NCI-H128 (cell line): Measurements from ENCODE around the gene CLIP3.
A peak's percentile ranks its signal among the peaks of the same experiment; 100 is the strongest.
"Not testable (repeated sequence)": the region's sequence is repeated elsewhere in the genome, so short reads cannot be mapped to it uniquely, and the experiment has no call there.

Experiments
- DNase-seq: peaks from one replicate; lab custom pipeline; 2025; ENCODE audit not compliant: unreplicated experiment; lab: John Stamatoyannopoulos, UW

CLIP3 gene

GRCh38 chr19:36032251-36033104 is at the start of gene CLIP3:
TSS of gene CLIP3 (minus strand) at chr19:36032873. CDS start at chr19:36032357, 516 bp downstream.
- peak; percentile 79 for DNase-seq

DNA sequence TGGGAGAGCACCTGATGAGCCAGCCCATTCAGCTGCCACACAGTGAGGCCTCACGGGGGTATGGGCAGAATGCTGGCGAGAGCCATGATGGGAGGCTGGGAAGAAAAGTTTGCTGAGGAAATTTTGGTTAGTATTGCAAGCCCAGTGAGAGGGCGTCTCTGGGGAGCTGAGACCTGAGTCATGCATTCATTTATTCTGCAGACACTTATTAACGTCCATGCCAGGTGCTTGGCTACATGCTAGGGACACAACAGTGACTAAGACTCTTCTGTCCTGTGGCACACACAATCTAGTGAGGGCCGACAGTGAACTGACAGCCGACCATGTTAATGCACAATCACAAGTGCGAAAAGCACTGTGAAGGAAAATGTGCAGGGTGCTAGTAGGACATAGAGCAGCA is 49.2 kb upstream of the CLIP3 start:
- DNase-seq, result no peak

GRCh38 chr19:36081385-36081784 is 48.7 kb upstream of the CLIP3 start:
- DNase-seq, result no peak

GRCh38 chr19:36079389-36079945 is 46.8 kb upstream of the CLIP3 start:
- no peak for DNase-seq

GRCh38 chr19:36073121-36073876 is 40.6 kb upstream of the CLIP3 start:
- DNase-seq, result no peak

DNA sequence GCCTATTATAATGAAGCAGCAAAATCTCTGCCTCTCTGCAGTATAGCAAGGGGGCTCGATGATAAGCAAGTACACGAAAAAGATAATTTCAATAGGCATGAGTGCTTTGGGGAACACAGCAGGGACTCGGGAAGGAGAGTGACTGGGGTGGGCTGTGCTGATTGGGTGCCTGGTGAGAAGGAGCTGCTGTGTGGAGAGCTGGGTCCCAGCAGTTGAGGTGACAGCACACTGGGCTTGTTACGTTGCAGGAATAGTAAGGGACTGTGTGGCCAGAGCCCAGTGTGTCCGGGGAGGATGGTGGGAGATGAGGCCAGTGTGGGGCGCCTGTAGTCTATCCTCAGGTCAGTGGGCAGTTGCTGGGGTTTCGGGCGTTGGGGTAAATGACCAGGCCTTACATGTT is 39.4 kb upstream of the CLIP3 start:
- no peak for DNase-seq

GRCh38 chr19:36068810-36069499 is 36.3 kb upstream of the CLIP3 start:
- DNase-seq, result not testable (repeated sequence)

GRCh38 chr19:36067681-36068080 is 35.0 kb upstream of the CLIP3 start:
- no peak for DNase-seq

DNA sequence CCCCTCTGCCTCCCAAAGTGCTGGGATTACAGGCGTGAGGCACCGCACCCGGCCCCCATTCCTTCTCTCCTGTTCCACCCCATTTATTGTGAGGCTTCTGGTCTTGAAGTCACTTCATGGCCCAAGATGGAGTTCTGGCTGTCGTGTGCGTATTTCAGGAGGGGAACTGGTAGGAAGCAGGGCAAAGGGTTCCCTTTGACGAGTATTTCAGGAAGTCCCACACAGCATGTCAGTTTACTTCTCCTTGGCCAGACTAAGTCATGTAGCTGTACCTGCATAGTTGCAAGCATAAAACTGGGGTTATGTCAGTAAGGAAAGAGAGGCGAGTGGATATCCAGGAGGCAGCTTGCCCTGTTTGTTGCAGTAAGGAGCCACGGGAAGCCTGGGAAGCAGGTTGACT is 32.2 kb upstream of the CLIP3 start:
- no peak for DNase-seq

DNA sequence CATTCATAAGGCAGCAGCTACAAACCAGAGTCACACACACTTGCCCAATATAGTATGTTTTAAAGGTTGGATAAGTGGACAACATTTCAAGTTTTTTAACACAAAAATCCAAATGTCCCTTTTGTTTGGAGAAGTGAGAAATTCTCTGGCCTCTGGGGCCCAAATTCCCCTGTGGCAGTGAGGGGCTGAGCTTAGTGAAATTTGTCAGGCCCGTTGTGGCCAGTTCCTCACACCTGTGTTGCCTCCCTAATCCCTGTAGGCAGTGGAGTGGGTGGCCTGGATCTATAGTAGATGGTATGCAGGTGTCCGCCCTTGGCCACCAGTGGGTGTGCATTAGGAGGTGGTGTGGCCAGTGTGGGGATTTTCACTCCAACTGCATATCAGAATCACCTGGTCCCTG is 28.7 kb upstream of the CLIP3 start:
- DNase-seq, result no peak

- DNase-seq, result no peak
Measured at GRCh38 chr19:36060430-36060829, 27.8 kb upstream of the CLIP3 start.

GRCh38 chr19:36059180-36059910 is 26.7 kb upstream of the CLIP3 start:
- DNase-seq, result no peak

GRCh38 chr19:36058481-36059179 is 26.0 kb upstream of the CLIP3 start:
- DNase-seq, result no peak

DNA sequence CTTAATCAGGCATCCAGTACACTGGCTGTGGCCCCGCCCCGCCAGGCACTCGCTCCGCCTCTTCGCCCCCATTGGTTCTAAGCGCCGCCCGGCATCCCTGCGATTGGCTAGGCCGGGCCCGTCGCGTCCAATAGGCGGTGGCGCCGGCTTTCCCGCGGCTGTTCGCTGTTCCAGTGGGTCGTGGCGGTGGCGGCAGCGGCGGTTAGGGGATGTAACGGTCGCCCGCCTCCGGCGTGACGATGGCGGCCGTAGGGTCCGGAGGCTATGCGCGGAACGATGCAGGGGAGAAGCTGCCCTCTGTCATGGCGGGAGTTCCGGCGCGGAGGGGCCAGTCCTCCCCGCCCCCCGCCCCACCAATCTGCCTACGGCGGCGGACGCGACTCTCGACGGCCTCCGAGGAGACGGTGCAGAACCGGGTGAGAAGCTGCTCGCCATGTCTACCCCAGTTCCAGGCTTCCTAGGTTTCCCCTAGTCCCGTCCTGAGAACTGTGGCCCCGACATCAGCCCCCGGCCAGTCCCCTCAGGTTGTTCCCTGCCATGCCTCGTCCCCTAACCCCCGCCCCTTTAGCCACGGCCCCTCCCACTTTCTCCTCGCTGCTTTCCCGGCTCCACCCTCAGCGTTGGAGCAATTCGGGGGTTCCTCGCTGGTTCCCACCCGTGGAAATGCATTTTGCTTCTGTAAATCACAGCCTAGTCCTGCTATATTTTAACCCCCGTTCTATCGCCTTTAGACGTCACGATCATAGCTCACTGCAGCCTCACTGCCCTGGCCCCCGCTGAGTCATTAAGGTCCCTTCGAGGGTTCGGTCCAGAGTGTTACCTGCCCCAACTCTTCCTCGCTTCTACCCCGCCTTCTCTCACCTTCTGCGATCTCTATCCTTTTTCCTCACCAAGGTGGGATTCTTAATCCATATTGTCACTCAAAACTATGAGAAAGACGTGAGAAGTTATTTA is 22.3 kb upstream of the CLIP3 start, which contains the start of gene WDR62:
Gene WDR62 (plus strand): TSS at position 165 of the 954 bp plus-strand sequence. CDS start 75 bp downstream, at position 240.
- DNase-seq, result peak; percentile 90

DNA sequence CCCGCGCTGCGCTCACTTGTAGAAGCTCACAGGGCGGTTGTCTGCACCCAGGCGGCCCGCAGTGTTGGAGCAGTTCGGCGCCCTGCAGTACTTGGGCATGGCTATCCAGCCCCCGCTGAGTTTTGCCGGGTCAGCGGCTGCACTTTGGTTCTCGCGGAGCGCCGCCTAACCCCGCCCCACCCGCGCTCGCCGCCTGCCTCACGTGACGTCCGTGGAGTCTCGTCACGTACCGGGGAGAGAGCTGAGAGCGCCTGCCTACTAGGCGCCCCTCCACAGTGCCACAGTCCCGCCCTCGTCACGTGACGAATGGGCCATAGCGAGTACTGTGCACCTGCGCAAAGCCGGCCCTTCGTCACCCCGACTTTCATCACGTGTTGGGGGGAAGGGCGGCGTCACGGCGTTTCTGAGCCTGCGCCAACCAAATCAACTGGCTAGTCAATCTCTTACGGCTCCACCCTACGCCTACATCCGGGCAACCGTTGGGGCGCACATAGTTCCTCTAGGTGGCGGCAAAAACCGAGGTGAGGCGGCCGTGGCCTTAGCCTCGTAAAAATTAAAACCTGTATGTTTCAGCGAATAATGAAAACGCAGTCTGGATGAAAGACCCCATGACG is 21.6 kb upstream of the CLIP3 start, which contains the start of gene THAP8:
Gene THAP8 (minus strand): TSS at position 167 of the 614 bp plus-strand sequence. CDS start 68 bp downstream, at position 99.
- peak; percentile 99 for DNase-seq

- no peak for DNase-seq
Measured at GRCh38 chr19:36051637-36052036, 19.0 kb upstream of the CLIP3 start.

GRCh38 chr19:36051236-36051635 is 18.6 kb upstream of the CLIP3 start:
- no peak for DNase-seq

DNA sequence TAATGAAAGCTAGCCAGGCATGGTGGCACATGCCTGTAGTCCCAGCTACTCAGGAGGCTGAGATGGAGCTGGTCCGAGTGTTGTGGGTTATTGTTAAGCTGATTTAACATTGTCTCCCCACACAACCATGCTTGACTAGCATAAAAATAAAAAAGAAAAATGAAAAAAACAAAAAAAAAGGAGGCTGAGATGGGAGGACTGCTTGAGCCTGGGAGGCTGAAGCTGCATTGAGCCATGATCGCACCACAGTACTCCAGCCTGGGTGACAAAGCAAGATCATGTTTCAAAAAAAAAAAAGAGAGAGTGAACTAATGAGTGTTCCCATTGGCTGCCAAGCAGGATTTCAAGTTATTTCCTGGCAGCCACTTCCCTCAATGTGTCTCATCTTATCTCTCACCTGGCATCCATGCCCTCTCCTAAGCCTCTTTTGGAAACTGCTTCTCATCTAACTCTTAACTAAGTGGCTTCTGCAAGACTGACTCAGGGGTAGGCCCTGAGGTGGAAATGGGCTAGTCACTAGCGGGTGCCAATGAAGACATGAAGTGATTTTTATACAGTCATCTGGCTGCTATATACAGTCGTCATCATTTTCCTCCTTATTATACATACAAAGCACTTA is 16.5 kb upstream of the CLIP3 start:
- no peak for DNase-seq
